Esophagus muscularis mucosa (tissue), 4 donors: ENCODE results near the gene BLNK.

ENCODE experiments used
- CTCF ChIP-seq, 3 experiments: fragments of 200-600 bp in 2 of 3; fragments of 450-650 bp in 1 of 3; sonication (generic) in 2 of 3; IDR thresholded peaks; one replicate each; pipeline ENCODE4 v1.5.1; 2017 to 2019; ENCODE audit warnings: antibody characterized with exemption in 3 of 3, mild to moderate bottlenecking in 2 of 3, moderate library complexity in 1 of 3
- EP300 ChIP-seq: sonication (generic); formaldehyde crosslinking; IDR thresholded peaks from one replicate; pipeline ENCODE4 v1.6.1; 2017; ENCODE audit warnings: antibody characterized with exemption
- POLR2A ChIP-seq: fragments of 450-650 bp; IDR thresholded peaks from one replicate; pipeline ENCODE4 v1.6.1; 2017; ENCODE audit warnings: antibody characterized with exemption, moderate library complexity, mild to moderate bottlenecking, low read depth
- POLR2AphosphoS5 ChIP-seq, 2 donors: sonication (generic); formaldehyde crosslinking; IDR thresholded peaks; one replicate each; pipeline ENCODE4 v1.6.1; 2017; ENCODE audit warnings: antibody characterized with exemption in 2 of 2

DNA sequence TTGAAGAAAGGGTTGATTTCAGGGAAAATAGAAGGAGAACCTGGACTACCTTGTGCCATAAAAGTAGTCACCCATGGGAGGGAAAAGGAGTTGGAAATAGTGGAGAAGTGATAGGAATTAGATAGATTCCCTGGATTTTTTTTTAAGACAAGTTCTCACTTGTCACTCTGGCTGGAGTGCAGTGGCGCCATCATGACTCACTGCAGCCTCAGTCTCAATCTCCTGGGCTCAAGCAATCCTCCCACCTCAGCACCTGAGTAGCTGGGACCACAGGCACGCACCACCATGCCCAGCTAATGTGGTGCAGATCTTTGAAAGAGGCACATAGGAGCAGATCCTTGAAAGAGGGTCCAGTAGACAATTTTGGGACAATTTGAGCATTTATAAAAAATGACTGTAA, 9.5 kb upstream of the BLNK start:
- TF ChIP-seq CTCF (IDR thresholded peaks at IDR 0.05) (no peak), POLR2AphosphoS5 (IDR thresholded peaks at IDR 0.05) (no peak), EP300 (no peak), POLR2A (no peak)
